ENCODE data around the gene SKA3. TPM values are rescaled to one million over a fixed set of nuclear protein-coding genes. Genes with fewer than 3 reads are reported as not detected.
"Not testable (repeated sequence)": the region's sequence is repeated elsewhere in the genome, so short reads cannot be mapped to it uniquely, and the experiment has no call there.

SKA3 gene
- total RNA-seq, 1 donor from 2014 or later: 1.4 TPM

DNA sequence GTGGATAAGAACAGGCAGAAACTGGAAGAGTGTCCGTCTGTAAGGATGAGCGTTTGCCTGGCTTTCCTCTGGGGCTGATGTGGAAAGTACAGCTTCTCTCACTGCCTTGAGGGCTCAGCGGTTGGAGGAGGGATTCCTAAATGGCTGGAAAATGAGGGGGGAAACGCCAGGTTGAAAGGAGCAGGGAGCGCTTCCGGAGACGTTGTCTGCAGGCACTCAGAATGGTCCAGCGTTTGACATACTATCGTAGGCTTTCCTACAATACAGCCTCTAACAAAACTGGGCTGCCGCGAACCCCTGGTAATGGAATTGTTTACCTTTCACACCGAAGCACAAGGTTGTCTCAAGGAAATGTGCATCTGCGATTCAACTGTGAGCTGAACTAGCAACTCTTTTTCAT lies 40.0 kb upstream of the SKA3 start:
- intact Hi-C loops (cut with DNase I): no loop called here
- no peaks in the 10 kb centered on the region for H3K36me3 ChIP-seq
- TF ChIP-seq, protein P1, sequence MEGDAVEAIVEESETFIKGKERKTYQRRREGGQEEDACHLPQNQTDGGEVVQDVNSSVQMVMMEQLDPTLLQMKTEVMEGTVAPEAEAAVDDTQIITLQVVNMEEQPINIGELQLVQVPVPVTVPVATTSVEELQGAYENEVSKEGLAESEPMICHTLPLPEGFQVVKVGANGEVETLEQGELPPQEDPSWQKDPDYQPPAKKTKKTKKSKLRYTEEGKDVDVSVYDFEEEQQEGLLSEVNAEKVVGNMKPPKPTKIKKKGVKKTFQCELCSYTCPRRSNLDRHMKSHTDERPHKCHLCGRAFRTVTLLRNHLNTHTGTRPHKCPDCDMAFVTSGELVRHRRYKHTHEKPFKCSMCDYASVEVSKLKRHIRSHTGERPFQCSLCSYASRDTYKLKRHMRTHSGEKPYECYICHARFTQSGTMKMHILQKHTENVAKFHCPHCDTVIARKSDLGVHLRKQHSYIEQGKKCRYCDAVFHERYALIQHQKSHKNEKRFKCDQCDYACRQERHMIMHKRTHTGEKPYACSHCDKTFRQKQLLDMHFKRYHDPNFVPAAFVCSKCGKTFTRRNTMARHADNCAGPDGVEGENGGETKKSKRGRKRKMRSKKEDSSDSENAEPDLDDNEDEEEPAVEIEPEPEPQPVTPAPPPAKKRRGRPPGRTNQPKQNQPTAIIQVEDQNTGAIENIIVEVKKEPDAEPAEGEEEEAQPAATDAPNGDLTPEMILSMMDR (IDR thresholded peaks at IDR 0.05): no peak
- peaks cover 2% of the 10 kb centered on the region for H3K9me3 ChIP-seq
- DNase-seq: no peak
- no peak overlapping the region for H3K4me3 ChIP-seq
- H3K27me3 ChIP-seq (ENCODE audit: low read depth): no peaks in the 10 kb centered on the region
- H3K4me1 ChIP-seq: no peaks in the 10 kb centered on the region
- no peak overlapping the region for H3K27ac ChIP-seq
- ATAC-seq: no peak

DNA sequence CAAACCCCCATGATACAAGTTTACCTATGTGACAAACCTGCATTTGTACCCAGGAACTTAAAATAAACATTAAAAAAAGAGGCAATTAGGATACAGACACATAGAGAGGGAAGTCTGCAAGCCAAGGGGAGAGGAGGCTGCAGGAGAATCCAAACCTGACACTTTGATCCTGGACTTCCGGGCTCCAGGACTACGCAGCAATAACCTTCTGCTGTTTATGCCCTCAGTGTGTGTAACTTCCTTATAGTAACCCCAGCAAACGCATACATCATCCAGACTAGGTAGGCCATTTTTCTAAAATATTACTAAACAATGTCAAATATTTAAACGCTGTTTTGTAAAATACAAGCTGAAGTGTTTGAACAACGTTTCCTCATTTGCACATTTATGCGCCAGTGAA lies 39.1 kb upstream of the SKA3 start:
- H3K27me3 ChIP-seq (ENCODE audit: low read depth); DNase-seq; H3K4me1 ChIP-seq; H3K27ac ChIP-seq; ATAC-seq; intact Hi-C loops (cut with DNase I); H3K9me3 ChIP-seq; H3K4me3 ChIP-seq; H3K36me3 ChIP-seq: not testable (repeated sequence)

DNA sequence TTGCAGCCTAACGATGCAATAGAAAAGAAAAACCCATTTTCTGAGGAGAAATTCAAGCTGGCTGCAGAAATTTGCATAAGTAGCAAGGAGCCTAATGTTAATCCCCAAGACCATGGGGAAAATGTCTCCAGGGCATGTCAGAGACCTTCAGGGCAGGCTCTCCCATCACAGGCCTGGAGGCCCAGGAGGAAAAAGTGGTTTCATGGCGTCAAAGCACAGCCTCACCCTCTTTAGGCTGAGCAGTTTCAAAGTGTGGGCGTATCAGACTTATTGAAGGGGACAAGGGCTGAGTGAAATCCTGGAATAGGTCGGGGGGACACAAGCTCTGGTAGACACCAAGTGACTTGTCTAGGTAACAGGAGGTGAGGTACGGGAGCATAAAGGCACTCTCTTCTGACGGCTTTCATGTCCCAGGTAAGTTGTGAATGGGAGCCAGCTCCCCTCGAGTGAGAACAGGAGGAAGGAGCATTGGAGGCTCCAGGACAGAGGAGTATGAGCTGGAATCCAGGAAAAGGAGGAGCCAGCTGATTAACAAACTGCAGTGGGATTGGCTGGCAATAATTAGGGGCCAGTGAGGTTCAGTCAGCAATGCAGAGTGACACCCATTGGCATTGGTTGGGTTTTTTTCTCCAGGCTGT lies 35.9 kb upstream of the SKA3 start:
- Histone ChIP-seq H3K4me3 (no peak overlapping the region), H3K27ac (no peak overlapping the region), H3K9me3 (no peaks in the 10 kb centered on the region), H3K4me1 (no peaks in the 10 kb centered on the region), H3K27me3 (ENCODE audit: low read depth) (no peaks in the 10 kb centered on the region), H3K36me3 (no peaks in the 10 kb centered on the region)
- ATAC-seq (no peak), DNase-seq (no peak)
- TF ChIP-seq, protein P1 (IDR thresholded peaks at IDR 0.05): no peak
- intact Hi-C loops (cut with DNase I): no loop called here

DNA sequence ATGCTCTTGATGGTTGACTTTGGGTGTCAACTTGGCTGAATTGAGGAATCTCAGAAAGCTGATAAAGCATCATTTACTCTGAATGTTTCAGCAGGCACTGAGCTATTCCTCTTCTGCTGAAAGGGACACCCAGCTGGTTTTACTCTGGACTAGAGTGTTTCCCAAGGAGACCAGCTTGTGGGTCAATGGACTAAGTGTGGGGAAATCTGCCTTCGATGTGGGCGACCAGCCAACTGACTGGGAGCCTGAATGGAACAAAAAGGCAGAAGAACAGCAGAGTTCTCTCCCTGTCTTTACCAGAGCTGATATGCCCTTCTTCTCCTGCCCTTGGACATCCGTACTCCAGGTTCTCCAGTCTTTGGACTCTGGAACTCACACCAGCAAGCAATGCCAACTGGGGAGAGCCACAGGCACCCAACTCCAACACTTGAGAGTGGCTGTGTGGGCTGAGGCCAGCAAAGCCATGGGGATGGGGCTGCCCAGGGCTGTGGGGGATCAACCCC lies 32.4 kb upstream of the SKA3 start:
- Histone ChIP-seq H3K27me3 (ENCODE audit: low read depth) (no peaks in the 10 kb centered on the region), H3K27ac (no peak overlapping the region), H3K4me3 (no peak overlapping the region), H3K9me3 (no peaks in the 10 kb centered on the region), H3K4me1 (no peaks in the 10 kb centered on the region), H3K36me3 (no peaks in the 10 kb centered on the region)
- ATAC-seq: peak in 1 of 2 donors; percentile 27
- no peak for DNase-seq
- TF ChIP-seq, protein P1 (IDR thresholded peaks at IDR 0.05): no peak
- intact Hi-C loops (cut with DNase I): no loop called here

DNA sequence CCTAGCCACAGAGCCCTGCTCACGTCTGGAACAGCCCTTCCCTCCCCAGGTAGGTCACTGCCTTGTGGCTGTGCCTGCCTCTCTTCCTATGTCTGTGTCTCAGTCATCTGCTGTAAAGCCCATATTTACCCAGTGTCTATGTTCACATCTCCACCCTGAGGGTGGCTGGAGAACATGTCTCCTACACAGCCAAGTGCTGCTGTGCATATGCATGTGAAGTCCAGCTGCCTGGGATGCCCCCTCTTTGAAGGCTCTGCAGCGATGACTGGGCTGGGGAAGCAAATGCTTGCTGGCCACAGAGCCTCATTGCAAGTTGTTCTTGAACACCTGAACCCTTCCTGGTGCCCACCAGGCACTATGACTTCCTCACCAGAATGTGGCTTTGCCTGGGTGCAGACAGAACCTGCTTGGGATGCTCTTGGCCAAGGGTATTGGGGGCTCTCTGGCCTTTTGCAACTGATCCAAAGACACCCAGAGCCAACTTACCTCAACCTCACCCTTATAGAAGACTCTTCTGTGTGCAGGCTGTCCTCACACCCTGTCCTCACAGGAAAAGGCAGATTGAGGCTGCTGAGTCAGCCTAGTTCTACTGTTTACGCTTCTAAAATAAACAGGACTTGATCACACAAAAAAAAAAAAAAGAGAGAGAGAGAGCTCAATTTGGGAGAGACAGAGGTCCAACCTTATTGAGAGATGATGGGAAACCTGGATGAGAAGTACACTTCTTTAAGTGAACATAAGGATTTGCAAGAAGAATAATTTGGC lies 26.6 kb upstream of the SKA3 start:
- H3K9me3 ChIP-seq: no peaks in the 10 kb centered on the region
- ATAC-seq: no peak
- no peak for DNase-seq
- no peaks in the 10 kb centered on the region for H3K36me3 ChIP-seq
- H3K27ac ChIP-seq: no peak overlapping the region
- TF ChIP-seq, protein P1 (IDR thresholded peaks at IDR 0.05): no peak
- H3K4me1 ChIP-seq: no peaks in the 10 kb centered on the region
- intact Hi-C loops (cut with DNase I): no loop called here
- no peak overlapping the region for H3K4me3 ChIP-seq
- no peaks in the 10 kb centered on the region for H3K27me3 ChIP-seq (ENCODE audit: low read depth)

DNA sequence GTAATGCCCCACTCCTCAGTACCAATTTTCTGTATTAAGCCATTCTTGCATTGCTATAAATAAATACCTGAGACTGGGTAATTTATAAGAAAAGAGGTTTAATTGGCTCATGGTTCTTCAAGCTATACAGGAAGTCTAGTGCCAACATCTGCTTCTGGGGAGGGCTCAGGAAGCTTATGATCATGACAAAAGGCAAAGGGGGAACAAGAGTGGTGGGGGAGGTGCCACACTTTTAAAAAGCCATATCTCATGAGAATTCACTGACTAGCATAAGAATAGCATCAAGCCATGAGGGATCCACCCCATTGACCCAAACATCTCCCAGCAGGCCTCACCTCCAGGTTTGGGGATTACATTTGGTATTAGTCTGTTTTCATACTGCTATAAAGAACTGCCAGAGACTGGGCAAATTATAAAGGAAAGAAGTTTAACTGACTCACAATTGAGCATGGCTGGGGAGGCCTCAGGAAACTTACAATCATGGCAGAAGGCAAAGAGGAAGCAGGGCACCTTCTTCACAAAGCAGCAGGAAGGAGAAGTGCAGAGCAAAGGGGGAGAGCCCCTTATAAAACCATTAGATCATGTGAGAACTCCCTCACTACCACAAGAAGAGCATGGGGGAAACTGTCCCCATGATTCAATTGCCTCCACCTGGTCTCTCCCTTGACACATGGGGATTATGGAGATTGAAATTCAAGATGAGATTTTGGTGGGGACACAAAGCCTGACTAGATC lies 25.3 kb upstream of the SKA3 start:
- H3K27me3 ChIP-seq (ENCODE audit: low read depth); DNase-seq; H3K27ac ChIP-seq; H3K4me1 ChIP-seq; H3K4me3 ChIP-seq; ATAC-seq; H3K9me3 ChIP-seq; H3K36me3 ChIP-seq; intact Hi-C loops (cut with DNase I): not testable (repeated sequence)

DNA sequence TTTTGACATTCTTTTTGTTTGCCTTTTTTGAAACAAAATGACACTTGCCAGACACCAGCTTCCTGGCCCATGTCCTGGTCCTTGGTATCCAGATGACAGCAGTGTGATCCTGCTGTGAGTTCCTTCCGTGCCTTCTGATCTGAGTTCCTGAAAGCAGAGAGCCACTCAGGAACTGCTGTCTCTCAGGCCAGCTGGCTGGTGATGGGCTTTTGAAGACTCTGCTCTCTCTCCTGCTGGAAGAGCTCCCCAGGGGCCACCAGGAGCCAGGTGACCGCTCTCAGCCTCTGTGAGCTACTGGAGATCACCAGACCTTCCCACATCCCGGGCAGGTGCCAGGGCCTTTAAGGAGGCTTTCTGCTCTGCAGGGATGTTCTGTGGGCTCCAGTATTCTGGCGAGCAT lies 22.0 kb upstream of the SKA3 start:
- H3K9me3 ChIP-seq; H3K27me3 ChIP-seq (ENCODE audit: low read depth); H3K4me3 ChIP-seq; ATAC-seq; DNase-seq; H3K4me1 ChIP-seq; H3K36me3 ChIP-seq; intact Hi-C loops (cut with DNase I); H3K27ac ChIP-seq: not testable (repeated sequence)

DNA sequence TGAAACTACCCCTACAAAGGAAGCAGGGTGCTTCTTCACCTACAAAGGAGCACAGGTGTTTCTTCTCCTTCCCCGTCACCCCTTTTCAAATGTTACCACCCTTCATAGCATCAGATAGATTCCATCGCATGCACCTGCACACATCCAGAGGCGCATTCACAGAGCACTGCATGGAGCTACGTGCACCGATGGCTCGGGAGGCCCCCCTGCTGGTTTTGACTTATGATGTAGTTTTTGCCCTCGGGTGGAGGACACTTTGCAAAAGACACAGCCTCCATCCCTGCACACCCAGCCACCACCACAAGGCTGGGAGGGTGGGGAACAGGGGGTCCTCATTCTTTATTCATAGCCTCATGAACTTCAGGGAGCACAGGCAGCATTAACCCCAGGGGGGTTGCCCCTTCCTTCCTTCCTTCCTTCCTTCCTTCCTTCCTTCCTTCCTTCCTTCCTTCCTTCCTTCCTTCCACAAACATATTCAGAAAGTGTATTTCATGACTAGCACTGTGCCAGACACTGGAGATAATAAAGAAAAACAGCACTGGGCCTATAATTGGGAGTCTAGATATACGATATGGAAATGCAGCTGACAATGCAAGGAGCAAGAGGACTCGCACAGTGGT lies 21.4 kb upstream of the SKA3 start:
- ATAC-seq; H3K4me3 ChIP-seq; H3K27me3 ChIP-seq (ENCODE audit: low read depth); H3K9me3 ChIP-seq; H3K4me1 ChIP-seq; intact Hi-C loops (cut with DNase I); DNase-seq; H3K36me3 ChIP-seq; H3K27ac ChIP-seq: not testable (repeated sequence)

DNA sequence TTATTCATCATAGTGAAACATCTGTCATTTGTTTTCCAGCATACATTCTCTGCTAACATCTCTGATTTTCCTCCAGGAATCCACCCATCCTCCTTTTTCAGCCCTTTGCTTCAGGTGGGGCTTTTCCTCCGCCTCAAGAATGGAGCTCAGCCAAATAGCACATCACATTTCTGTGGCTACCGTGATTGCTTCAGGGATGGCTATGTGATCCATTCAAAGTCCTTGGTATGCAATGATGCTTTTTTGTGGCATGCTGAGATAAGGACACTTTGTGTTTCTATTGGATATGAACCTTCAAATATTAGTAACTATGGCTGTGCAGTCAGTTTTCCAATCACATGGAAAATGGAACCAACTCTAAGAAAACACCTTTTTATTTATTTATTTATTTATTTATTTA lies 18.4 kb upstream of the SKA3 start:
- H3K27ac ChIP-seq; H3K36me3 ChIP-seq; DNase-seq; ATAC-seq; H3K4me3 ChIP-seq; H3K9me3 ChIP-seq; H3K4me1 ChIP-seq; H3K27me3 ChIP-seq (ENCODE audit: low read depth); intact Hi-C loops (cut with DNase I): not testable (repeated sequence)
